Liver (tissue), 9 donors: ENCODE results near the gene CLUH. TPM values are rescaled to one million over a fixed set of nuclear protein-coding genes. Genes with fewer than 3 reads are reported as not detected.
A peak's percentile ranks its signal among the peaks of the same experiment; 100 is the strongest.

Source experiments
- DNase-seq: peaks from one replicate; pipeline ENCODE4 v3.0.0-alpha.2; 2017; ENCODE audit warnings: low spot score
- H3K27ac ChIP-seq, 2 donors: one replicate each; pipeline ENCODE4 v1.7.0; 2013; ENCODE audit warnings: inconsistent platforms in 2 of 2, low read length in 2 of 2, control low read depth in 1 of 2, low read depth in 1 of 2, mild to moderate bottlenecking in 1 of 2
- H3K27me3 ChIP-seq, 4 donors: one replicate each; pipeline versions ENCODE4 v1.6.1 to v1.7.0; 2013; ENCODE audit warnings: low read length in 3 of 4, inconsistent platforms in 1 of 4, mild to moderate bottlenecking in 1 of 4, moderate library complexity in 1 of 4; ENCODE audit not compliant: control insufficient read depth in 4 of 4, insufficient read depth in 4 of 4
- H3K36me3 ChIP-seq, 4 donors: one replicate each; pipeline versions ENCODE4 v1.6.1 to v1.7.0; 2013; ENCODE audit warnings: low read length in 3 of 4, mild to moderate bottlenecking in 3 of 4, low read depth in 1 of 4, moderate library complexity in 1 of 4; ENCODE audit not compliant: control insufficient read depth in 4 of 4, insufficient read depth in 3 of 4
- H3K4me1 ChIP-seq, 4 donors: one replicate each; pipeline versions ENCODE4 v1.6.1 to v1.7.0; 2013; ENCODE audit warnings: low read length in 3 of 4, mild to moderate bottlenecking in 3 of 4, moderate library complexity in 1 of 4; ENCODE audit not compliant: control insufficient read depth in 4 of 4, insufficient read depth in 4 of 4
- H3K4me3 ChIP-seq, 3 donors: one replicate each; pipeline versions ENCODE4 v1.6.1 to v1.7.0; 2013; ENCODE audit warnings: low read length in 3 of 3, control low read depth in 1 of 3, low read depth in 1 of 3, mild to moderate bottlenecking in 1 of 3
- H3K9ac ChIP-seq, 2 donors: one replicate each; pipeline ENCODE4 v1.7.0; 2013; ENCODE audit warnings: low read length in 2 of 2, mild to moderate bottlenecking in 2 of 2, moderate library complexity in 2 of 2, control low read depth in 1 of 2, low read depth in 1 of 2
- H3K9me3 ChIP-seq, 4 donors: one replicate each; pipeline versions ENCODE4 v1.6.1 to v1.7.0; 2013; ENCODE audit warnings: low read length in 3 of 4; ENCODE audit not compliant: control insufficient read depth in 4 of 4
- EGR1 ChIP-seq, 2 donors: IDR thresholded peaks; 2 replicates each; pipeline ENCODE4 v1.6.1; 2016 to 2018; ENCODE audit warnings: antibody characterized with exemption in 2 of 2, low read depth in 2 of 2
- FOXA2 ChIP-seq: IDR thresholded peaks from 2 replicates; pipeline ENCODE4 v1.6.1; 2016; ENCODE audit warnings: antibody characterized with exemption
- GABPA ChIP-seq, 2 donors: IDR thresholded peaks in 1 of 2; conservative IDR thresholded peaks in 1 of 2; 2 replicates each; pipeline ENCODE4 v1.6.1; 2016; ENCODE audit warnings: antibody characterized with exemption in 2 of 2, mild to moderate bottlenecking in 1 of 2, moderate library complexity in 1 of 2
- HNF4A ChIP-seq, 2 donors: conservative IDR thresholded peaks; 2 replicates each; pipeline ENCODE4 v1.6.1; 2016; ENCODE audit warnings: antibody characterized with exemption in 2 of 2, mild to moderate bottlenecking in 2 of 2
- HNF4G ChIP-seq: IDR thresholded peaks from 2 replicates; pipeline ENCODE4 v1.6.1; 2016; ENCODE audit warnings: antibody characterized with exemption
- JUND ChIP-seq, 2 donors: IDR thresholded peaks; 2 replicates each; pipeline ENCODE4 v1.6.1; 2016; ENCODE audit warnings: antibody characterized with exemption in 2 of 2
- RAD21 ChIP-seq, 2 donors: IDR thresholded peaks; 2 replicates each; pipeline ENCODE4 v1.6.1; 2016; ENCODE audit warnings: antibody characterized with exemption in 2 of 2, mild to moderate bottlenecking in 2 of 2
- RXRA ChIP-seq, 2 donors: IDR thresholded peaks; 2 replicates each; pipeline ENCODE4 v1.6.1; 2017 to 2018; ENCODE audit warnings: antibody characterized with exemption in 2 of 2, mild to moderate bottlenecking in 1 of 2
- TAF1 ChIP-seq: conservative IDR thresholded peaks from 2 replicates; pipeline ENCODE4 v1.6.1; 2016; ENCODE audit warnings: antibody characterized with exemption, mild to moderate bottlenecking
- YY1 ChIP-seq: IDR thresholded peaks from 2 replicates; pipeline ENCODE4 v1.6.1; 2016; ENCODE audit warnings: antibody characterized with exemption, mild to moderate bottlenecking
- WGBS: extraction: QIAGEN DNeasy Blood & Tissue Kit; methylation state at CpG from one replicate; pipeline ENCODE4 v1.1.7; 2013; 5-methylcytosine and 5-hydroxymethylcytosine counted together
- polyA plus RNA-seq, 2 donors: library from polyadenylated mRNA; stranded (reverse) in 1 of 2; unstranded in 1 of 2; fragments of 200-250 nt in 1 of 2; fragments of >200 nt in 1 of 2; fragmentation: Nextera tagmentation in 1 of 2; extraction: Ambion mirVana in 1 of 2; gene quantifications; one replicate each; pipeline versions ENCODE4 v1.2.1 to v1.2.3, GENCODE V29; 2013 to 2015
- total RNA-seq, 2 donors: library from RNA; depleted of rRNA; stranded (reverse); fragments of >200 nt; gene quantifications; one replicate each; pipeline ENCODE4 v1.2.3, GENCODE V29; 2014
- TF ChIP-seq, protein P1 (sequence below): IDR thresholded peaks from 2 replicates; pipeline ENCODE4 v1.6.1; 2016; ENCODE audit warnings: antibody characterized with exemption
- TF ChIP-seq, protein P2 (sequence below): fragments of 150-350 bp; IDR thresholded peaks from 2 replicates; pipeline ENCODE4 v1.5.1; 2017; ENCODE audit warnings: improper control_type of control experiment, low read depth, low read length; ENCODE audit not compliant: missing input control
- TF ChIP-seq, protein P3 (sequence below): IDR thresholded peaks from 2 replicates; pipeline ENCODE4 v1.6.1; 2016; ENCODE audit warnings: antibody characterized with exemption
- TF ChIP-seq, protein P4 (sequence below): IDR thresholded peaks from 2 replicates; pipeline ENCODE4 v1.6.1; 2016; ENCODE audit warnings: antibody characterized with exemption
- TF ChIP-seq, protein P5 (sequence below): IDR thresholded peaks from 2 replicates; pipeline ENCODE4 v1.6.1; 2016; ENCODE audit warnings: antibody characterized with exemption, mild to moderate bottlenecking
- donor health status: healthy.
- donor health status: healthy.
- donor health status: healthy.
- donor health status: healthy.
- donor health status: healthy.

CLUH gene
- total and polyA plus RNA-seq, 4 donors = 40.2 to 224 (median 102) TPM

DNA sequence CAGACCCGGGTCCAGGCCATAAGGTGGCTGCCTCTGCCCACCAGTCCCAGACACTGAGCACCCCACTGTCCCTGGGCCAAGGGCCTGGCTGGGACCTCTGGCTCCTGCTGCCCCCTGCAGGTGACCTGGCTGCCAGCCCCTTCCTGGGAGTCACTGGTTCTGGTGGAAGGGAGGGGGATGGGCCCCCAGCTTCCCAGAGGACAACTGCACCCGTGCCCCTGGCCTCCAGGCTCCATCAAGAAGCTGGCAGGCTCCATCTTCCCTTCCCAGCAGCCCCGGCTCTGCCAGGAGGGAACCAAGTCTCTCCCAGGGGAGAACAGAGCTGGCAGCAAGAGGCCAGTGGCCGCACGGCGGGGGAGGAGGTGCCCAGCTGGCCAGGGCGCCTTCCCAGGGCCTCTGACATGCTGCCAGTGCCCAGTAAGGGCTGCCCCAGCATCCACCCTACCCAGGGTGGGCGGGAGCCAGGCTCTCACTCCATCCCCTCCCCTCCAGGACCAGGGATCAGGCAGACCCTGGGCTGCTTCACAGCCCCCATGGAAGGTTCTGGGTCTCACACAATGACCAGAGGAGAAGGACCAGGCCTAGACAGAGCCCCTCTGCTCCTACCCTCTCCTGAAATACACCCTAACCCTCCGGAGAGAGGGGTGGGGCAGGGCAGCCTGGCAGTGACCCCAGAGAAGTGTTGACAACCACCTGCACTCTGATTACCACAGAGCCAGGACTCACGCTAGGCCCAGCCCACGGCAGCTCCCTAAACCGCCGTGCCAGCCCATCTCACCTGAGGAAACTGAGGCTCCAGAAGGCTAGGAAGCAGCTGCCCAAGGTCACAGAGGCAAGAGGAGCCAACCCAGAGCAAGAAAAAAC lies 3.6 kb downstream of the CLUH start:
- H3K9ac ChIP-seq = peak overlapping the region in 1 of 2 donors; percentile 49
- H3K4me3 ChIP-seq = peak overlapping the region in 2 of 3 donors; percentile 5 to 94
- 40% methylated on average over 13 of the region's 13 CpGs for WGBS
- no peak for DNase-seq
- peak overlapping the region; percentile 26 to 52 for H3K27ac ChIP-seq
- H3K36me3 ChIP-seq = peaks cover 0 to 12% (median 3%) of the 10 kb centered on the region in 4 donors
- no peaks in the 10 kb centered on the region for H3K9me3 ChIP-seq
- no peak for TF ChIP-seq GABPA (IDR thresholded peaks at IDR 0.05 in 1 of 2, conservative IDR thresholded peaks at IDR 0.05 in 1 of 2)
- TF ChIP-seq, protein P1, sequence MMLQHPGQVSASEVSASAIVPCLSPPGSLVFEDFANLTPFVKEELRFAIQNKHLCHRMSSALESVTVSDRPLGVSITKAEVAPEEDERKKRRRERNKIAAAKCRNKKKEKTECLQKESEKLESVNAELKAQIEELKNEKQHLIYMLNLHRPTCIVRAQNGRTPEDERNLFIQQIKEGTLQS = no peak
- TF ChIP-seq YY1 = peak; percentile 4
- TF ChIP-seq RAD21 (IDR thresholded peaks at IDR 0.05) = peak in 1 of 2 donors; percentile 69
- TF ChIP-seq, protein P2, sequence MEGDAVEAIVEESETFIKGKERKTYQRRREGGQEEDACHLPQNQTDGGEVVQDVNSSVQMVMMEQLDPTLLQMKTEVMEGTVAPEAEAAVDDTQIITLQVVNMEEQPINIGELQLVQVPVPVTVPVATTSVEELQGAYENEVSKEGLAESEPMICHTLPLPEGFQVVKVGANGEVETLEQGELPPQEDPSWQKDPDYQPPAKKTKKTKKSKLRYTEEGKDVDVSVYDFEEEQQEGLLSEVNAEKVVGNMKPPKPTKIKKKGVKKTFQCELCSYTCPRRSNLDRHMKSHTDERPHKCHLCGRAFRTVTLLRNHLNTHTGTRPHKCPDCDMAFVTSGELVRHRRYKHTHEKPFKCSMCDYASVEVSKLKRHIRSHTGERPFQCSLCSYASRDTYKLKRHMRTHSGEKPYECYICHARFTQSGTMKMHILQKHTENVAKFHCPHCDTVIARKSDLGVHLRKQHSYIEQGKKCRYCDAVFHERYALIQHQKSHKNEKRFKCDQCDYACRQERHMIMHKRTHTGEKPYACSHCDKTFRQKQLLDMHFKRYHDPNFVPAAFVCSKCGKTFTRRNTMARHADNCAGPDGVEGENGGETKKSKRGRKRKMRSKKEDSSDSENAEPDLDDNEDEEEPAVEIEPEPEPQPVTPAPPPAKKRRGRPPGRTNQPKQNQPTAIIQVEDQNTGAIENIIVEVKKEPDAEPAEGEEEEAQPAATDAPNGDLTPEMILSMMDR = peak; percentile 37
- TF ChIP-seq, protein P3, sequence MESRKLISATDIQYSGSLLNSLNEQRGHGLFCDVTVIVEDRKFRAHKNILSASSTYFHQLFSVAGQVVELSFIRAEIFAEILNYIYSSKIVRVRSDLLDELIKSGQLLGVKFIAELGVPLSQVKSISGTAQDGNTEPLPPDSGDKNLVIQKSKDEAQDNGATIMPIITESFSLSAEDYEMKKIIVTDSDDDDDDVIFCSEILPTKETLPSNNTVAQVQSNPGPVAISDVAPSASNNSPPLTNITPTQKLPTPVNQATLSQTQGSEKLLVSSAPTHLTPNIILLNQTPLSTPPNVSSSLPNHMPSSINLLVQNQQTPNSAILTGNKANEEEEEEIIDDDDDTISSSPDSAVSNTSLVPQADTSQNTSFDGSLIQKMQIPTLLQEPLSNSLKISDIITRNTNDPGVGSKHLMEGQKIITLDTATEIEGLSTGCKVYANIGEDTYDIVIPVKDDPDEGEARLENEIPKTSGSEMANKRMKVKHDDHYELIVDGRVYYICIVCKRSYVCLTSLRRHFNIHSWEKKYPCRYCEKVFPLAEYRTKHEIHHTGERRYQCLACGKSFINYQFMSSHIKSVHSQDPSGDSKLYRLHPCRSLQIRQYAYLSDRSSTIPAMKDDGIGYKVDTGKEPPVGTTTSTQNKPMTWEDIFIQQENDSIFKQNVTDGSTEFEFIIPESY = no peak
- TF ChIP-seq HNF4A (conservative IDR thresholded peaks at IDR 0.05) = no peak
- TF ChIP-seq EGR1 (IDR thresholded peaks at IDR 0.05; ENCODE audit: low read depth in 2 of 2) = no peak
- TF ChIP-seq JUND (IDR thresholded peaks at IDR 0.05) = no peak
- TF ChIP-seq RXRA (IDR thresholded peaks at IDR 0.05) = peak; percentile 26 to 40
- peaks cover 21 to 82% (median 66%) of the 10 kb centered on the region in 4 donors for H3K4me1 ChIP-seq
- no peaks in the 10 kb centered on the region for H3K27me3 ChIP-seq

DNA sequence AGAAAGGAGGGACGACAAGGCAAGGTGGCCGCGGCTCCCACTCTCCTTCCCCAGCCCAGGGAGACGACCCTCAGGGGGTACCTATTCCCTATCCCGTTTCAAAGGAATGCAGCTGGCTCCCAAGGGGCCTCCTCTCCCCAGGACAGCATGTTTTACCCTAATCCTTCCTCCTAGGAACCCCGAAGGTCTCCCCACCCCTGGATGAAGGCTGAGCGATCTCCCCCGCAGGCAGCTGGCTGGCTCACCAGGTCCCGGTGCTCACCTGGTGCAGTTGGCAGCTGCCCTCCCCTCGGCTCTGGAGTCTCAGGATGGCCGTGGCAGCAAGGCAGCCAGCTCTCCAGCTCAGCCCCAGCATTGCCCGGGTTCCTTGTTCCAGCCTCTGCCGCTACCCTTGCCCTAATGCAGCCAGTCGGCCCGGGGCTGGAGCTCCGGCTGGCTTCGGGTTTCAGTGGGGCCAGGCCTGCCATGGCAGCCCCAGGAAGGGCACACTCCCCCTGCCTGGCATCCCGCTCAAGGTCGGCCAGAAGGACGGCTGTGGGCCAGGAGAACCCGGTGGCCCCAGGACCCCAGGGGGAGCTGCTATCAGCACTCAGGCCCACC lies 4.6 kb downstream of the CLUH start:
- Histone ChIP-seq H3K4me1 (peaks cover 18 to 75% (median 61%) of the 10 kb centered on the region in 4 donors), H3K27ac (peak overlapping the region; percentile 26 to 52)
- 51% methylated on average over 21 of the region's 21 CpGs for WGBS

More for the DNA sequence above, 4.6 kb downstream of the CLUH start:
- no peak overlapping the region for H3K9ac ChIP-seq
- no peak for DNase-seq
- peak overlapping the region in 1 of 3 donors; percentile 94 for H3K4me3 ChIP-seq
- peaks cover 5 to 21% (median 8%) of the 10 kb centered on the region in 4 donors for H3K36me3 ChIP-seq
- H3K9me3 ChIP-seq = no peaks in the 10 kb centered on the region
- H3K27me3 ChIP-seq = no peaks in the 10 kb centered on the region
- TF ChIP-seq, protein P1 = no peak
- TF ChIP-seq TAF1 (no peak), GABPA (IDR thresholded peaks at IDR 0.05 in 1 of 2, conservative IDR thresholded peaks at IDR 0.05 in 1 of 2) (no peak), FOXA2 (no peak), HNF4G (no peak), HNF4A (conservative IDR thresholded peaks at IDR 0.05) (no peak)
- TF ChIP-seq, protein P4, sequence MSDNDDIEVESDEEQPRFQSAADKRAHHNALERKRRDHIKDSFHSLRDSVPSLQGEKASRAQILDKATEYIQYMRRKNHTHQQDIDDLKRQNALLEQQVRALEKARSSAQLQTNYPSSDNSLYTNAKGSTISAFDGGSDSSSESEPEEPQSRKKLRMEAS = no peak
- TF ChIP-seq, protein P5, sequence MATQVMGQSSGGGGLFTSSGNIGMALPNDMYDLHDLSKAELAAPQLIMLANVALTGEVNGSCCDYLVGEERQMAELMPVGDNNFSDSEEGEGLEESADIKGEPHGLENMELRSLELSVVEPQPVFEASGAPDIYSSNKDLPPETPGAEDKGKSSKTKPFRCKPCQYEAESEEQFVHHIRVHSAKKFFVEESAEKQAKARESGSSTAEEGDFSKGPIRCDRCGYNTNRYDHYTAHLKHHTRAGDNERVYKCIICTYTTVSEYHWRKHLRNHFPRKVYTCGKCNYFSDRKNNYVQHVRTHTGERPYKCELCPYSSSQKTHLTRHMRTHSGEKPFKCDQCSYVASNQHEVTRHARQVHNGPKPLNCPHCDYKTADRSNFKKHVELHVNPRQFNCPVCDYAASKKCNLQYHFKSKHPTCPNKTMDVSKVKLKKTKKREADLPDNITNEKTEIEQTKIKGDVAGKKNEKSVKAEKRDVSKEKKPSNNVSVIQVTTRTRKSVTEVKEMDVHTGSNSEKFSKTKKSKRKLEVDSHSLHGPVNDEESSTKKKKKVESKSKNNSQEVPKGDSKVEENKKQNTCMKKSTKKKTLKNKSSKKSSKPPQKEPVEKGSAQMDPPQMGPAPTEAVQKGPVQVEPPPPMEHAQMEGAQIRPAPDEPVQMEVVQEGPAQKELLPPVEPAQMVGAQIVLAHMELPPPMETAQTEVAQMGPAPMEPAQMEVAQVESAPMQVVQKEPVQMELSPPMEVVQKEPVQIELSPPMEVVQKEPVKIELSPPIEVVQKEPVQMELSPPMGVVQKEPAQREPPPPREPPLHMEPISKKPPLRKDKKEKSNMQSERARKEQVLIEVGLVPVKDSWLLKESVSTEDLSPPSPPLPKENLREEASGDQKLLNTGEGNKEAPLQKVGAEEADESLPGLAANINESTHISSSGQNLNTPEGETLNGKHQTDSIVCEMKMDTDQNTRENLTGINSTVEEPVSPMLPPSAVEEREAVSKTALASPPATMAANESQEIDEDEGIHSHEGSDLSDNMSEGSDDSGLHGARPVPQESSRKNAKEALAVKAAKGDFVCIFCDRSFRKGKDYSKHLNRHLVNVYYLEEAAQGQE = no peak
- TF ChIP-seq, protein P3 = no peak
